GM12878 (cell line): ENCODE results near the gene POLN. TPM values are rescaled to one million over a fixed set of nuclear protein-coding genes. Genes with fewer than 3 reads are reported as not detected.

ENCODE experiments used
- ATAC-seq: fragments of 200-7000 bp; cut with Tn5 transposase; 3 replicates; pipeline ENCODE4 v1.9.1; 2020; ENCODE audit warnings: mild to moderate bottlenecking, moderate library complexity
- BruUV-seq: library from RNA; stranded (reverse); fragments of 400-500 nt; replicated peaks from 2 replicates; lab custom pipeline; 2021; lab: Mats Ljungman, UMichigan
- CTCF ChIA-PET: fragments of 300-600 bp; sonication (Branson Sonifier 250); formaldehyde crosslinking; extraction: SDS; loops from one replicate; lab custom pipeline; 2021; ENCODE audit warnings: inconsistent platforms; lab: Yijun Ruan, JAX
- POLR2A ChIA-PET: fragments of 350-600 bp; formaldehyde crosslinking; extraction: SDS; loops from one replicate; lab custom pipeline; 2021; ENCODE audit warnings: inconsistent platforms; lab: Charles Lee
- RAD21 ChIA-PET: fragments of 300-600 bp; sonication (Branson Sonifier 250); formaldehyde crosslinking; loops from one replicate; lab custom pipeline; 2023; ENCODE audit warnings: antibody characterized with exemption; ENCODE audit not compliant: unreplicated experiment; lab: Charles Lee
- SMC1A ChIA-PET: fragments of 300-600 bp; sonication (Branson Sonifier 250); formaldehyde crosslinking; loops from one replicate; lab custom pipeline; 2023; ENCODE audit not compliant: unreplicated experiment, uncharacterized antibody; lab: Charles Lee
- DNase-seq: peaks from one replicate; pipeline ENCODE4 v3.0.0-alpha.2; 2011; ENCODE audit warnings: low read depth, low spot score
- FAIRE-seq: peaks from 3 replicates; lab custom pipeline; 2011; peaks lifted over from hg19 to GRCh38; lab: Jason Lieb, UNC
- H2AFZ ChIP-seq: 2 replicates; pipeline ENCODE4 v1.6.0; 2011; ENCODE audit warnings: low read depth, low read length, control low read depth; ENCODE audit not compliant: control insufficient read depth
- H3K27ac ChIP-seq: 2 replicates; pipeline ENCODE4 v1.5.1; 2011; ENCODE audit warnings: control low read depth; ENCODE audit not compliant: control insufficient read depth, insufficient read depth
- H3K27me3 ChIP-seq, 2 experiments: replicated peaks in 1 of 2; 2 replicates each; pipeline versions ENCODE4 v1.6.0 to v1.6.1; 2011; ENCODE audit warnings: low read length in 1 of 2; ENCODE audit not compliant: control insufficient read depth in 2 of 2, insufficient read depth in 2 of 2
- H3K36me3 ChIP-seq, 2 experiments: 2 replicates each; pipeline ENCODE4 v1.5.1; 2011; ENCODE audit warnings: low read length in 1 of 2; ENCODE audit not compliant: control insufficient read depth in 2 of 2, insufficient read depth in 2 of 2
- H3K4me1 ChIP-seq: 2 replicates; pipeline ENCODE4 v1.6.1; 2011; ENCODE audit warnings: mild to moderate bottlenecking, low read length, moderate library complexity, mixed read lengths; ENCODE audit not compliant: control insufficient read depth, insufficient read depth
- H3K4me2 ChIP-seq: 2 replicates; pipeline ENCODE4 v1.6.0; 2011; ENCODE audit warnings: control low read depth; ENCODE audit not compliant: control insufficient read depth, insufficient read depth
- H3K4me3 ChIP-seq: fragments of 200-600 bp; sonication (generic); 2 replicates; pipeline ENCODE4 v1.5.1; 2016
- H3K79me2 ChIP-seq: 2 replicates; pipeline ENCODE4 v1.6.0; 2011; ENCODE audit warnings: low read length; ENCODE audit not compliant: control insufficient read depth, insufficient read depth
- H3K9ac ChIP-seq: 2 replicates; pipeline ENCODE4 v1.8.0; 2011; ENCODE audit warnings: low read length, control low read depth, mixed read lengths; ENCODE audit not compliant: control insufficient read depth, insufficient read depth
- H3K9me3 ChIP-seq: replicated peaks from 3 replicates; pipeline ENCODE4 v1.5.1; 2011; ENCODE audit warnings: mild to moderate bottlenecking, low read length; ENCODE audit not compliant: control insufficient read depth, insufficient read depth
- H4K20me1 ChIP-seq: 2 replicates; pipeline ENCODE4 v1.6.0; 2011; ENCODE audit not compliant: control insufficient read depth, insufficient read depth
- CBX3 ChIP-seq: fragments of 200-600 bp; sonication (generic); IDR thresholded peaks from 2 replicates; pipeline ENCODE4 v1.6.1; 2016; ENCODE audit warnings: low read depth, borderline replicate concordance
- SMARCA5 ChIP-seq: fragments of 450-650 bp; IDR thresholded peaks from 2 replicates; pipeline ENCODE4 v1.6.1; 2017; ENCODE audit warnings: mild to moderate bottlenecking
- ZBED1 ChIP-seq: IDR thresholded peaks from 2 replicates; pipeline ENCODE4 v1.6.1; 2016; ENCODE audit warnings: borderline replicate concordance
- ZBTB33 ChIP-seq: fragments of 450-650 bp; IDR thresholded peaks from 2 replicates; pipeline ENCODE4 v1.6.1; 2017; ENCODE audit warnings: mild to moderate bottlenecking
- WGBS: methylation state at CpG from one replicate; pipeline ENCODE4 v1.1.6; 2016; ENCODE audit warnings: low lambda C conversion rate; ENCODE audit not compliant: insufficient replicate concordance, insufficient coverage; ENCODE audit errors: missing lambda C conversion rate; 5-methylcytosine and 5-hydroxymethylcytosine counted together
- in situ Hi-C: fragments of 300-500 bp; cut with MboI; formaldehyde crosslinking; loops from 9 replicates; pipeline ENCODE4 v1.14.3; 2018; ENCODE audit warnings: mixed read lengths
- intact Hi-C: fragments of 100-400 bp; cut with micrococcal nuclease; formaldehyde crosslinking; loops from one replicate; pipeline ENCODE4 v1.14.2; 2022; ENCODE audit not compliant: unreplicated experiment
- polyA plus RNA-seq, 11 experiments: library from polyadenylated mRNA; depleted of rRNA in 4 of 11; unstranded in 6 of 11; stranded (reverse) in 5 of 11; fragments of >200 nt; fragmentation: Nextera tagmentation in 4 of 11; fragmentation: Illumina TruSeq in 1 of 11; extraction: Ambion mirVana in 4 of 11; extraction: Trizol in 1 of 11; gene quantifications; 1 replicate in 1 of 11; 2 replicates in 10 of 11; pipeline versions ENCODE4 v1.2.1 to v1.2.3, GENCODE V29; 2011 to 2016; ENCODE audit warnings: inconsistent platforms in 2 of 11, missing spikeins in 2 of 11, low read depth in 1 of 11
- total RNA-seq, 4 experiments: library from RNA; depleted of rRNA in 3 of 4; stranded (reverse); fragments of >200 nt in 3 of 4; fragmentation: Illumina TruSeq in 1 of 4; extraction: Trizol in 1 of 4; gene quantifications; 2 replicates each; pipeline versions ENCODE4 v1.2.1 to v1.2.3, GENCODE V29; 2013 to 2021

POLN gene
- total and polyA plus RNA-seq, 10 of the 15 experiments (the other 5 are each of a cell fraction or from before 2014, with no cell fraction given): 0.09 to 2.0 (median 0.95) TPM; not detected in 1

DNA sequence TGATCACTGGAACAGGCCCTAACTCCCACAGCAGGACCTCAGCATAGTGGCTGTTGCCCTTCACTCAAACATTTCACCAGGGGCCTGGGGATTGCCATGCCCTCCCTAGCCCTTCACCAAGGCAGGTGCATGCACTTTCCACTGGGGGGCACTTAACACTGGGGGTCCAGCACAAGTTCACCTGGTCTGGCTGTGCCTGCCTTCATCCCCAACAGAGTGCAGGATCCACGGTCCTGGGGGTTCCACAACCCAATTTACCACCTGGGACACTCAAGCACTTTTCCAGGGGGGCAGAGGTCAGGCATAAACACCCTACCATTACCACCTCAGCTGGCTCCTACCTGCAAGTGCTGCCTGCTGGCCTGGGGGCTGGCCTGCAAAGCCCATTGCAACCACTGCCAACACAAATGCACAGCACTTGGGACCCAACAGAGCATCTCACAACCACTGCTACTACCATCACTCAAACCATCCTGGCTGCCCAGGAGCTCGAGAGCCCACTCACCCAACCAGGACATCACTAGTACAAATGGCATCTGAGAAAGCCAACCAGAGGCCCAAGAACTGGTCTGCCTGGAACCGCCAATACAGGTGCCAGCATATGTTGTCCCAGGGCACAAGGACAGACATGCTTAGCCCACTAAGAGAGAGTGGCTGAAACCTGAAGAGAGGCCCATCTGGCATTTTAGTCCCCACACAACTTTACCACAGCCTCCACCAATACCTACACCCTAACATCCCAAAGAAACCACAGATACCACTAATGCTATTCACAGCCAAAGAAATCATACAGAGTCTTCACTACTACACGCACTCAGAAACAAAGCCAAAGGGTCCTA, 139.7 kb downstream of the POLN start:
- intact Hi-C loops (no loop called here), in situ Hi-C loops (no loop called here)
- Histone ChIP-seq H3K27ac (no peak overlapping the region), H2AFZ (no peak overlapping the region), H3K4me2 (no peak overlapping the region), H3K36me3 (no peaks in the 10 kb centered on the region), H3K27me3 (no peaks in the 10 kb centered on the region), H3K79me2 (no peaks in the 10 kb centered on the region), H3K4me3 (no peak overlapping the region), H3K4me1 (peaks cover 8% of the 10 kb centered on the region), H3K9me3 (peaks cover 22% of the 10 kb centered on the region), H4K20me1 (no peaks in the 10 kb centered on the region), H3K9ac (no peak overlapping the region)
- DNase-seq: no peak
- no peak for FAIRE-seq
- RAD21 ChIA-PET: no interaction called here
- ATAC-seq: no peak
- 37% methylated on average over 4 of the region's 4 CpGs for WGBS
- SMC1A ChIA-PET: no interaction called here
- POLR2A ChIA-PET: no interaction called here
- BruUV-seq: no TSS peak
- TF ChIP-seq CBX3 (no peak), ZBTB33 (no peak), ZBED1 (no peak), SMARCA5 (no peak)
- CTCF ChIA-PET: interaction anchor here (1.1 kb wide), 1 partner anchor 39 kb away, joined by 3 read pairs; no protein-coding TSS in a partner anchor
